CD4-positive, alpha-beta memory T cell (primary cell): ENCODE results near the gene C1orf105. TPM values are rescaled to one million over a fixed set of nuclear protein-coding genes. Genes with fewer than 3 reads are reported as not detected.

Experiments
- CTCF ChIA-PET: fragments of 350-600 bp; sonication (Branson Sonifier 250); formaldehyde crosslinking; loops from one replicate; lab custom pipeline; 2021; ENCODE audit warnings: inconsistent platforms; ENCODE audit not compliant: partially characterized antibody; lab: Charles Lee
- POLR2A ChIA-PET: fragments of 350-600 bp; sonication (Branson Sonifier 250); formaldehyde crosslinking; loops from one replicate; lab custom pipeline; 2021; ENCODE audit not compliant: partially characterized antibody; lab: Charles Lee
- DNase-seq, 5 donors: peaks; one replicate each; pipeline versions ENCODE4 v3.0.0 to v3.0.0-alpha.2; 2020 to 2022; ENCODE audit warnings: mixed read lengths in 1 of 5
- H3K27ac ChIP-seq: one replicate; pipeline ENCODE4 v1.7.0; 2013; ENCODE audit warnings: low read depth, low read length
- H3K27me3 ChIP-seq: 2 replicates; pipeline ENCODE4 v1.7.0; 2013; ENCODE audit warnings: mild to moderate bottlenecking, low read length, moderate library complexity; ENCODE audit not compliant: insufficient read depth
- H3K36me3 ChIP-seq: 2 replicates; pipeline ENCODE4 v1.7.0; 2013; ENCODE audit warnings: mild to moderate bottlenecking, low read length, moderate library complexity; ENCODE audit not compliant: insufficient read depth
- H3K4me1 ChIP-seq: 2 replicates; pipeline ENCODE4 v1.7.0; 2013; ENCODE audit warnings: mild to moderate bottlenecking, low read length, moderate library complexity; ENCODE audit not compliant: insufficient read depth
- H3K4me3 ChIP-seq, 2 donors: one replicate each; pipeline ENCODE4 v1.7.0; 2013; ENCODE audit warnings: low read length in 2 of 2, mild to moderate bottlenecking in 1 of 2
- H3K9me3 ChIP-seq, 2 donors: one replicate each; pipeline ENCODE4 v1.7.0; 2013; ENCODE audit warnings: low read length in 2 of 2, control low read depth in 1 of 2; ENCODE audit not compliant: control insufficient read depth in 1 of 2
- H3K27ac Mint-ChIP-seq, 7 donors: one replicate each; pipeline ENCODE4 v1.8.0; 2020 to 2021; ENCODE audit warnings: mixed read lengths in 7 of 7, mild to moderate bottlenecking in 6 of 7, inconsistent platforms in 3 of 7, moderate library complexity in 3 of 7
- H3K27me3 Mint-ChIP-seq, 2 donors: one replicate each; pipeline ENCODE4 v1.8.0; 2020 to 2021; ENCODE audit warnings: mixed read lengths in 2 of 2
- H3K36me3 Mint-ChIP-seq, 2 donors: one replicate each; pipeline ENCODE4 v1.8.0; 2020 to 2021; ENCODE audit warnings: mixed read lengths in 2 of 2, inconsistent platforms in 1 of 2, mild to moderate bottlenecking in 1 of 2
- H3K4me1 Mint-ChIP-seq, 4 donors: one replicate each; pipeline ENCODE4 v1.8.0; 2020 to 2021; ENCODE audit warnings: mixed read lengths in 4 of 4, mild to moderate bottlenecking in 1 of 4
- H3K4me3 Mint-ChIP-seq, 8 donors: one replicate each; pipeline ENCODE4 v1.8.0; 2020 to 2021; ENCODE audit warnings: mixed read lengths in 8 of 8, mild to moderate bottlenecking in 7 of 8, moderate library complexity in 6 of 8, inconsistent platforms in 3 of 8
- H3K9me3 Mint-ChIP-seq, 8 donors: one replicate each; pipeline ENCODE4 v1.8.0; 2020 to 2021; ENCODE audit warnings: mixed read lengths in 8 of 8, mild to moderate bottlenecking in 5 of 8, inconsistent platforms in 3 of 8, moderate library complexity in 1 of 8
- intact Hi-C: fragments of 100-400 bp; cut with micrococcal nuclease; formaldehyde crosslinking; loops from one replicate; pipeline ENCODE4 v1.15.1; 2023
- polyA plus RNA-seq, 2 donors: library from polyadenylated mRNA; unstranded; fragments of 300-500 nt; fragmentation: Illumina TruSeq; gene quantifications; one replicate each; pipeline ENCODE4 v1.2.3, GENCODE V29; 2021
- total RNA-seq, 2 experiments: library from RNA; stranded (reverse); gene quantifications; one replicate each; pipeline ENCODE4 v1.2.3, GENCODE V29; 2021

C1orf105 gene
- total and polyA plus RNA-seq, 4 experiments from 2014 or later, result not detected

DNA sequence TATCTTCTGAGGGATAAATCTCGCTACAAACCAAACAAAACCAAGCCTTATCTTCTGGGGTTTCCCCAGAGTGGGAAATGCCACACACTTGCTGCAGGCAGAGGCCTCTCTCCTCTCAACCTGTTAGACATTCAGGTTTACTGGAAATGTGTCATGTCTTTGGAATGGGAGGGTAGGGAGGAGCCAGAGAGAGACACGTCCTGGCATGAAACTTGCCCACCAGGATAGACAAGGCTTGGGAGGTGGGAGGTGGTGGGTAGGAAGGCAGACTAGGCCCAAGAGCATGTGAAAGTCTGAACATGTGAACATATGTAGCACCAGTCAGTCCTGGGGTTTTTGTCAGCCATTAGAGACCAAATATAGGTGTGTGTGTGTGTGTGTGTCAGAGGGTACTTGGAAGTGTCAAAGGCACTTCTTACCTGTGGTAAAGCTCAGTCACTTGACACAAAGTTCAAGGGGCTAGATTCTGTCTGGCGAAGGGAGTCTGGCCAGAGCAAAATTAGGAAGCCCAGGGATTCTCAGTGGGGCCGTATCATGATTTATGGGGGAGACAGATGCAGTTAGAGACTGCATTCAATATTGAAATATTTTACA is 55.8 kb downstream of the C1orf105 start:
- H3K9me3 Mint-ChIP-seq, result no peaks in the 10 kb centered on the region
- Histone ChIP-seq H3K4me1 (no peaks in the 10 kb centered on the region), H3K27ac (no peak overlapping the region), H3K36me3 (no peaks in the 10 kb centered on the region), H3K9me3 (no peaks in the 10 kb centered on the region), H3K4me3 (no peak overlapping the region), H3K27me3 (no peaks in the 10 kb centered on the region)
- CTCF ChIA-PET, result no interaction called here
- POLR2A ChIA-PET, result no interaction called here
- no peak overlapping the region for H3K4me3 Mint-ChIP-seq
- H3K36me3 Mint-ChIP-seq, result no peaks in the 10 kb centered on the region
- H3K4me1 Mint-ChIP-seq, result peaks cover 0 to 6% (median 4%) of the 10 kb centered on the region in 4 donors
- peaks cover 0 to 6% of the 10 kb centered on the region in 2 donors for H3K27me3 Mint-ChIP-seq
- no peak for DNase-seq
- intact Hi-C loops, result no loop called here
- H3K27ac Mint-ChIP-seq, result no peak overlapping the region

DNA sequence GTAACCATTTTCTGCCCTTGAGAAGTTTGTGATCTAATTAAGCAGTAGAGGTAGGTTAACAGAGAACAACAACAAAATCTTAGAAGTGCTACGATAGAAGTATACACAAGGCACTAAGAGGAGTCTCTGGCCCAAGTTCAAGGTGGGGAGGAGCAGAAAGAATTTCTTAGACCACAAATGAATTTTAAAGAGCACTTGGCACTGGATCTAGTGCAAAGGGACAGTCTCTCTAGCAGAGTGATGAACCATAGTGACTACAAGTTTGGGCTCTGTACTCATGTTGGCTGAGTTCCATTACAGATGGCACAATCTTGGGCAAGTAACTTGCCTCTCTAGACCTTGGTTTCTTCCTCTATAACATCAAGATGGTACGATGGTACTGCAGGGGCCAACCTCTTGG is 56.7 kb downstream of the C1orf105 start:
- Mint-ChIP-seq H3K4me3 (no peak overlapping the region), H3K4me1 (peaks cover 0 to 6% (median 4%) of the 10 kb centered on the region in 4 donors), H3K9me3 (no peaks in the 10 kb centered on the region), H3K27ac (no peak overlapping the region), H3K27me3 (peaks cover 0 to 4% of the 10 kb centered on the region in 2 donors), H3K36me3 (no peaks in the 10 kb centered on the region)
- Histone ChIP-seq H3K4me1 (no peaks in the 10 kb centered on the region), H3K36me3 (no peaks in the 10 kb centered on the region), H3K4me3 (no peak overlapping the region), H3K27ac (no peak overlapping the region), H3K9me3 (no peaks in the 10 kb centered on the region), H3K27me3 (no peaks in the 10 kb centered on the region)
- ChIA-PET POLR2A (no interaction called here), CTCF (no interaction called here)
- no peak for DNase-seq
- intact Hi-C loops, result no loop called here

- Mint-ChIP-seq H3K9me3 (no peaks in the 10 kb centered on the region), H3K4me1 (peaks cover 0 to 6% (median 4%) of the 10 kb centered on the region in 4 donors), H3K36me3 (no peaks in the 10 kb centered on the region), H3K27me3 (peaks cover 0 to 4% of the 10 kb centered on the region in 2 donors), H3K27ac (no peak overlapping the region), H3K4me3 (no peak overlapping the region)
- DNase-seq, result no peak
- Histone ChIP-seq H3K4me1 (no peaks in the 10 kb centered on the region), H3K36me3 (no peaks in the 10 kb centered on the region), H3K4me3 (no peak overlapping the region), H3K27ac (no peak overlapping the region), H3K27me3 (no peaks in the 10 kb centered on the region), H3K9me3 (no peaks in the 10 kb centered on the region)
- CTCF ChIA-PET, result no interaction called here
- POLR2A ChIA-PET, result no interaction called here
- intact Hi-C loops, result no loop called here
These were observed 57.3 kb downstream of the C1orf105 start for GRCh38 chr1:172477741-172478140.

GRCh38 chr1:172478485-172478884 is 58.0 kb downstream of the C1orf105 start:
- Mint-ChIP-seq H3K4me3 (no peak overlapping the region), H3K4me1 (peaks cover 0 to 6% (median 4%) of the 10 kb centered on the region in 4 donors), H3K27ac (no peak overlapping the region), H3K9me3 (no peaks in the 10 kb centered on the region), H3K36me3 (no peaks in the 10 kb centered on the region), H3K27me3 (peaks cover 0 to 4% of the 10 kb centered on the region in 2 donors)
- H3K27ac ChIP-seq, result no peak overlapping the region
- DNase-seq, result no peak
- ChIA-PET POLR2A (no interaction called here), CTCF (no interaction called here)
- no peaks in the 10 kb centered on the region for H3K9me3 ChIP-seq
- no peak overlapping the region for H3K4me3 ChIP-seq
- no peaks in the 10 kb centered on the region for H3K4me1 ChIP-seq
- H3K36me3 ChIP-seq, result no peaks in the 10 kb centered on the region
- H3K27me3 ChIP-seq, result no peaks in the 10 kb centered on the region
- intact Hi-C loops, result no loop called here

GRCh38 chr1:172480431-172480830 is 59.9 kb downstream of the C1orf105 start:
- H3K27me3 Mint-ChIP-seq, result peaks cover 0 to 4% of the 10 kb centered on the region in 2 donors
- no peaks in the 10 kb centered on the region for H3K9me3 Mint-ChIP-seq
- H3K4me3 Mint-ChIP-seq, result no peak overlapping the region
- H3K27ac Mint-ChIP-seq, result no peak overlapping the region
- ChIA-PET CTCF (no interaction called here), POLR2A (no interaction called here)
- no peak for DNase-seq
- H3K27me3 ChIP-seq, result no peaks in the 10 kb centered on the region
- H3K36me3 ChIP-seq, result no peaks in the 10 kb centered on the region
- intact Hi-C loops, result no loop called here
- no peak overlapping the region for H3K27ac ChIP-seq
- no peaks in the 10 kb centered on the region for H3K36me3 Mint-ChIP-seq
- peaks cover 4 to 16% (median 7%) of the 10 kb centered on the region in 4 donors for H3K4me1 Mint-ChIP-seq
- no peaks in the 10 kb centered on the region for H3K9me3 ChIP-seq
- H3K4me1 ChIP-seq, result no peaks in the 10 kb centered on the region
- no peak overlapping the region for H3K4me3 ChIP-seq

GRCh38 chr1:172482044-172482443 is 61.6 kb downstream of the C1orf105 start:
- H3K27ac Mint-ChIP-seq, result no peak overlapping the region

DNA sequence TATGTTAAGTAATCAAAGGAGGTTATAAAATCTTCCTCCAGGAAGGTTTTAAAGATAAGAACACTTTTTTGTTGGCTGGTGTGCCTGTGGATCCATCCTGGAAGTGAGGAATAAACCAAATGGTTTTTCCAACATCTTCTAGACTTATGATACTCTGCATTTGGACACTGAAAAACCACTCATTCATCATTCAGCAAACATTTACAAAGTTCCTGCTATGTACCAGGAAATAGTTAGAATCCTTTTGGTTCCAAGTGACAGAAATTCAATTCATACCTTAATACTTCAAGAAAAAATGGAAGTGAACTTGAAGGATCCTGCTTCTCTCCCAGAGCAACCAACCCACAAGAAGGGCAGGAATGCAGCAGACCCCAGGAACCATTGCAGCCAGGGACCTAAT is 63.0 kb downstream of the C1orf105 start:
- Mint-ChIP-seq H3K36me3 (no peaks in the 10 kb centered on the region), H3K4me3 (no peak overlapping the region), H3K9me3 (no peaks in the 10 kb centered on the region), H3K27ac (no peak overlapping the region), H3K4me1 (peaks cover 9 to 25% (median 16%) of the 10 kb centered on the region in 4 donors), H3K27me3 (peaks cover 0 to 3% of the 10 kb centered on the region in 2 donors)
- Histone ChIP-seq H3K9me3 (no peaks in the 10 kb centered on the region), H3K4me3 (no peak overlapping the region), H3K36me3 (no peaks in the 10 kb centered on the region), H3K27ac (no peak overlapping the region), H3K27me3 (no peaks in the 10 kb centered on the region), H3K4me1 (peaks cover 12% of the 10 kb centered on the region)
- intact Hi-C loops, result no loop called here
- DNase-seq, result no peak
- POLR2A ChIA-PET, result no interaction called here
- CTCF ChIA-PET, result no interaction called here

More at GRCh38 chr1:172482044-172482443, 61.6 kb downstream of the C1orf105 start:
- ChIA-PET CTCF (interaction anchor here (1.2 kb wide), 1 partner anchor 52 kb away, joined by 3 read pairs; no protein-coding TSS in a partner anchor), POLR2A (no interaction called here)
- peaks cover 0 to 4% of the 10 kb centered on the region in 2 donors for H3K27me3 Mint-ChIP-seq
- no peaks in the 10 kb centered on the region for H3K27me3 ChIP-seq
- no peaks in the 10 kb centered on the region for H3K9me3 Mint-ChIP-seq
- DNase-seq, result no peak
- H3K4me3 ChIP-seq, result no peak overlapping the region
- H3K36me3 ChIP-seq, result no peaks in the 10 kb centered on the region
- H3K36me3 Mint-ChIP-seq, result no peaks in the 10 kb centered on the region
- H3K4me1 ChIP-seq, result peaks cover 2% of the 10 kb centered on the region
- no peak overlapping the region for H3K27ac ChIP-seq
- no peak overlapping the region for H3K4me3 Mint-ChIP-seq
- intact Hi-C loops, result no loop called here
- H3K4me1 Mint-ChIP-seq, result peaks cover 4 to 16% (median 8%) of the 10 kb centered on the region in 4 donors
- H3K9me3 ChIP-seq, result no peaks in the 10 kb centered on the region
